Omental fat pad (tissue), 4 donors: ENCODE data around the gene RNF4. TPM values are rescaled to one million over a fixed set of nuclear protein-coding genes. Genes with fewer than 3 reads are reported as not detected.
"Not testable (repeated sequence)": the region's sequence is repeated elsewhere in the genome, so short reads cannot be mapped to it uniquely, and the experiment has no call there.

Experiments
- ATAC-seq: fragments of 150-250 bp; one replicate; pipeline ENCODE4 v1.9.1; 2016; ENCODE audit warnings: mild to moderate bottlenecking, moderate library complexity; ENCODE audit not compliant: low FRiP score
- DNase-seq: peaks from one replicate; pipeline ENCODE4 v3.0.0-alpha.2; 2019; ENCODE audit warnings: low spot score
- CTCF ChIP-seq, 3 donors: fragments of 450-650 bp; IDR thresholded peaks; one replicate each; pipeline ENCODE4 v1.5.1; 2016 to 2017; ENCODE audit warnings: antibody characterized with exemption in 3 of 3, mild to moderate bottlenecking in 3 of 3, moderate library complexity in 2 of 3
- total RNA-seq, 4 donors: library from RNA; depleted of rRNA; stranded (reverse); fragments of >200 nt; gene quantifications; one replicate each; pipeline ENCODE4 v1.1.0, GENCODE V29; 2016

Gene RNF4
- total RNA-seq, 4 donors from 2014 or later: 38.5 to 90.1 (median 44.5) TPM

- ATAC-seq (no peak), DNase-seq (no peak)
- TF ChIP-seq CTCF (IDR thresholded peaks at IDR 0.05): no peak
These were observed 9.1 kb upstream of the RNF4 start for GRCh38 chr4:2459589-2460349.

- ATAC-seq (no peak), DNase-seq (no peak)
- TF ChIP-seq CTCF (IDR thresholded peaks at IDR 0.05): no peak
These were observed 7.5 kb upstream of the RNF4 start for GRCh38 chr4:2461246-2461960.

- ATAC-seq (peak; percentile 87), DNase-seq (no peak)
- no peak for TF ChIP-seq CTCF (IDR thresholded peaks at IDR 0.05)
These were observed 6.5 kb upstream of the RNF4 start for GRCh38 chr4:2462218-2462991.

GRCh38 chr4:2462992-2463762, 5.7 kb upstream of the RNF4 start:
- no peak for ATAC-seq
- TF ChIP-seq CTCF (IDR thresholded peaks at IDR 0.05): no peak
- DNase-seq: no peak

- no peak for TF ChIP-seq CTCF (IDR thresholded peaks at IDR 0.05)
- DNase-seq (no peak), ATAC-seq (no peak)
These were observed 3.9 kb upstream of the RNF4 start for GRCh38 chr4:2465032-2465431.

GRCh38 chr4:2465544-2465943, 3.4 kb upstream of the RNF4 start:
- not testable (repeated sequence) for ATAC-seq, DNase-seq
